K562 (cell line): ENCODE data around the gene PSMB7. TPM values are rescaled to one million over a fixed set of nuclear protein-coding genes. Genes with fewer than 3 reads are reported as not detected.

Experiments
- ATAC-seq: fragments of 200-7000 bp; cut with Tn5 transposase; 3 replicates; pipeline ENCODE4 v1.9.1; 2020; ENCODE audit warnings: moderate library complexity
- BruUV-seq: library from RNA; stranded (reverse); fragments of 400-500 nt; replicated peaks from 2 replicates; lab custom pipeline; 2021; lab: Mats Ljungman, UMichigan
- CTCF ChIA-PET: fragments of 300-600 bp; formaldehyde crosslinking; extraction: SDS; loops from one replicate; lab custom pipeline; 2021; ENCODE audit warnings: low intra/inter-chr PET ratio; lab: Yijun Ruan, JAX
- POLR2A ChIA-PET: fragments of 300-600, 350-650 bp; sonication (Branson Sonifier 250); formaldehyde crosslinking; extraction: SDS; loops from one replicate; lab custom pipeline; 2021; ENCODE audit warnings: antibody characterized with exemption, inconsistent platforms; lab: Yijun Ruan, JAX
- DNase-seq, 4 experiments: peaks; one replicate each; pipeline versions ENCODE4 v3.0.0 to v3.0.0-alpha.2; 2011 to 2018; ENCODE audit warnings: low spot score in 3 of 4, mixed read lengths in 3 of 4; ENCODE audit errors: extremely low read depth in 1 of 4
- FAIRE-seq: peaks from 2 replicates; lab custom pipeline; 2011; peaks lifted over from hg19 to GRCh38; lab: Jason Lieb, UNC
- H2AFZ ChIP-seq: 2 replicates; pipeline ENCODE4 v1.6.0; 2011; ENCODE audit warnings: low read depth, low read length, control low read depth, inconsistent platforms
- H3K27ac ChIP-seq: fragments of 200-600 bp; 3 replicates; pipeline ENCODE4 v1.8.0; 2011; ENCODE audit warnings: low read depth, mild to moderate bottlenecking, control low read depth, inconsistent platforms, low read length, moderate library complexity, mixed read lengths; ENCODE audit errors: extremely low read depth
- H3K27me3 ChIP-seq, 2 experiments: fragments of 300-600 bp in 1 of 2; 2 replicates in 1 of 2; 3 replicates in 1 of 2; pipeline versions ENCODE4 v1.6.0 to v1.8.0; 2011; ENCODE audit warnings: inconsistent platforms in 2 of 2, low read length in 2 of 2, mild to moderate bottlenecking in 1 of 2, mixed read lengths in 1 of 2, moderate library complexity in 1 of 2; ENCODE audit not compliant: control insufficient read depth in 2 of 2, insufficient read depth in 2 of 2
- H3K36me3 ChIP-seq: fragments of 300-600 bp; 3 replicates; pipeline ENCODE4 v1.8.0; 2011; ENCODE audit warnings: mild to moderate bottlenecking, low read length, inconsistent platforms; ENCODE audit not compliant: control insufficient read depth, insufficient read depth
- H3K4me1 ChIP-seq, 2 experiments: fragments of 200-600 bp in 1 of 2; replicated peaks in 1 of 2; 2 replicates in 1 of 2; 3 replicates in 1 of 2; pipeline versions ENCODE4 v1.5.1 to v1.8.0; 2011; ENCODE audit warnings: inconsistent platforms in 2 of 2, low read length in 2 of 2, mild to moderate bottlenecking in 1 of 2, mixed read lengths in 1 of 2, moderate library complexity in 1 of 2; ENCODE audit not compliant: control insufficient read depth in 2 of 2, insufficient read depth in 2 of 2
- H3K4me2 ChIP-seq: 2 replicates; pipeline ENCODE4 v1.6.1; 2011; ENCODE audit warnings: low read length, control low read depth, inconsistent platforms, mixed read lengths; ENCODE audit not compliant: insufficient read depth
- H3K4me3 ChIP-seq: fragments of 200-600 bp; sonication (generic), shearing (Covaris generic); 2 replicates; pipeline ENCODE4 v1.5.1; 2016; ENCODE audit warnings: control low read depth, inconsistent platforms
- H3K79me2 ChIP-seq: fragments of 200-600 bp; 3 replicates; pipeline ENCODE4 v1.8.0; 2011; ENCODE audit warnings: low read length, inconsistent platforms; ENCODE audit not compliant: control insufficient read depth, insufficient read depth
- H3K9ac ChIP-seq, 2 experiments: 2 replicates each; pipeline versions ENCODE4 v1.6.0 to v1.6.1; 2011; ENCODE audit warnings: low read depth in 2 of 2, low read length in 2 of 2, control low read depth in 1 of 2, inconsistent platforms in 1 of 2, mild to moderate bottlenecking in 1 of 2, mixed read lengths in 1 of 2; ENCODE audit not compliant: insufficient read depth in 1 of 2
- H3K9me1 ChIP-seq: one replicate; pipeline ENCODE4 v1.6.0; 2011; ENCODE audit warnings: inconsistent platforms, mild to moderate bottlenecking, low read length, moderate library complexity; ENCODE audit not compliant: control insufficient read depth, insufficient read depth
- H3K9me3 ChIP-seq: replicated peaks from 2 replicates; pipeline ENCODE4 v1.5.1; 2011; ENCODE audit warnings: low read depth, low read length, inconsistent platforms; ENCODE audit not compliant: control insufficient read depth, insufficient read depth
- H4K20me1 ChIP-seq: replicated peaks from 2 replicates; pipeline ENCODE4 v1.6.1; 2011; ENCODE audit warnings: low read length, inconsistent platforms, mixed read lengths; ENCODE audit not compliant: control insufficient read depth, insufficient read depth
- ARID2 ChIP-seq: fragments of 450-650 bp; IDR thresholded peaks from 2 replicates; pipeline ENCODE4 v1.6.1; 2017; ENCODE audit warnings: antibody characterized with exemption, mild to moderate bottlenecking
- ATF7 ChIP-seq: fragments of 450-650 bp; IDR thresholded peaks from 2 replicates; pipeline ENCODE4 v1.7.1; 2014; ENCODE audit warnings: mild to moderate bottlenecking, moderate library complexity
- CHD1 ChIP-seq: fragments of 200-600 bp; sonication (generic); IDR thresholded peaks from one replicate; pipeline ENCODE4 v1.6.1; 2012; ENCODE audit warnings: mild to moderate bottlenecking, moderate library complexity, low read length, inconsistent platforms
- GATAD2A ChIP-seq: fragments of 450-650 bp; IDR thresholded peaks from 2 replicates; pipeline ENCODE4 v1.6.1; 2017
- HMGN3 ChIP-seq: IDR thresholded peaks from 2 replicates; pipeline ENCODE4 v1.6.1; 2011; ENCODE audit warnings: borderline replicate concordance, low read depth, mild to moderate bottlenecking, mixed read lengths, low read length; ENCODE audit not compliant: insufficient read length; ENCODE audit errors: extremely low read depth
- IRF9 ChIP-seq: fragments of 450-650 bp; IDR thresholded peaks from 2 replicates; pipeline ENCODE4 v1.6.1; 2016; ENCODE audit warnings: missing biosample characterization, missing genetic modification characterization
- NCOA2 ChIP-seq, 2 experiments: fragments of 450-650 bp; IDR thresholded peaks; 2 replicates each; pipeline ENCODE4 v1.6.1; 2018; ENCODE audit warnings: mild to moderate bottlenecking in 2 of 2, moderate library complexity in 1 of 2; ENCODE audit not compliant: partially characterized antibody in 2 of 2
- NCOR1 ChIP-seq: fragments of 450-650 bp; IDR thresholded peaks from 2 replicates; pipeline ENCODE4 v1.6.1; 2016; ENCODE audit warnings: mild to moderate bottlenecking, moderate library complexity
- SMC3 ChIP-seq: conservative IDR thresholded peaks from 2 replicates; pipeline ENCODE4 v1.6.1; 2011; ENCODE audit warnings: low read depth, low read length, improper control_type of control experiment; ENCODE audit not compliant: insufficient read depth
- SREBF1 ChIP-seq: fragments of 150-350 bp; IDR thresholded peaks from 2 replicates; pipeline ENCODE4 v1.6.1; 2014; ENCODE audit warnings: antibody characterized with exemption, low read depth, low read length, borderline replicate concordance
- TAF7 ChIP-seq: fragments of 450-650 bp; IDR thresholded peaks from 2 replicates; pipeline ENCODE4 v1.6.1; 2016; ENCODE audit warnings: missing genetic modification characterization, missing compliant biosample characterization
- TAL1 ChIP-seq: fragments of 450-650 bp; IDR thresholded peaks from 2 replicates; pipeline ENCODE4 v1.6.1; 2016; ENCODE audit warnings: mild to moderate bottlenecking
- YBX1 ChIP-seq: fragments of 450-650 bp; IDR thresholded peaks from 2 replicates; pipeline ENCODE4 v1.7.1; 2016; ENCODE audit warnings: mild to moderate bottlenecking
- YY1 ChIP-seq, 3 experiments: IDR thresholded peaks; 2 replicates each; pipeline ENCODE4 v1.6.1; 2011; ENCODE audit warnings: low read length in 2 of 3, mild to moderate bottlenecking in 2 of 3, moderate library complexity in 2 of 3, borderline replicate concordance in 1 of 3, control low read depth in 1 of 3, low read depth in 1 of 3; ENCODE audit not compliant: insufficient read depth in 3 of 3, insufficient replicate concordance in 2 of 3, control insufficient read depth in 1 of 3, insufficient read length in 1 of 3; ENCODE audit errors: extremely low read depth in 1 of 3
- ZNF584 ChIP-seq: fragments of 200-800 bp; sonication (Bioruptor generic); IDR thresholded peaks from 2 replicates; pipeline ENCODE4 v1.6.1; 2016; ENCODE audit warnings: low read depth, mild to moderate bottlenecking, missing genetic modification characterization, missing compliant biosample characterization
- ZNF707 ChIP-seq: fragments of 250-450 bp; sonication (Bioruptor Pico); conservative IDR thresholded peaks from 2 replicates; pipeline ENCODE4 v1.8.0; 2022; ENCODE audit warnings: inconsistent platforms, mild to moderate bottlenecking, moderate library complexity
- WGBS: fragments of 100-300 bp; shearing (Covaris generic); methylation state at CpG from one replicate; pipeline ENCODE4 v1.1.6; 2016; ENCODE audit warnings: low coverage, mixed read lengths; ENCODE audit not compliant: insufficient coverage; ENCODE audit errors: missing lambda C conversion rate; 5-methylcytosine and 5-hydroxymethylcytosine counted together
- in situ Hi-C: fragments of 300-500 bp; cut with MboI; formaldehyde crosslinking; loops from 4 replicates; pipeline ENCODE4 v1.15.0; 2018; ENCODE audit warnings: inconsistent platforms, mixed read lengths
- intact Hi-C: fragments of 100-400 bp; cut with micrococcal nuclease; formaldehyde crosslinking; loops from 2 replicates; pipeline ENCODE4 v1.14.2; 2022
- polyA plus RNA-seq, 8 experiments: library from polyadenylated mRNA; depleted of rRNA in 4 of 8; stranded (reverse) in 5 of 8; unstranded in 3 of 8; fragments of >200 nt; fragmentation: Nextera tagmentation in 2 of 8; fragmentation: Illumina TruSeq in 1 of 8; extraction: Ambion mirVana in 2 of 8; extraction: Trizol in 1 of 8; gene quantifications; 2 replicates each; pipeline versions ENCODE4 v1.2.1 to v1.2.3, GENCODE V29; 2011 to 2014; ENCODE audit warnings: inconsistent platforms in 1 of 8, missing spikeins in 1 of 8
- total RNA-seq, 7 experiments: library from RNA; depleted of rRNA in 6 of 7; stranded (reverse); fragments of >200 nt in 6 of 7; fragmentation: Illumina TruSeq in 2 of 7; extraction: Trizol in 2 of 7; gene quantifications; 2 replicates each; pipeline versions ENCODE4 v1.2.1 to v1.2.3, GENCODE V29; 2011 to 2021; ENCODE audit warnings: low replicate concordance in 1 of 7

Gene PSMB7
- total and polyA plus RNA-seq, 9 of the 15 experiments (the other 6 are each of a cell fraction or from before 2014, with no cell fraction given): 321 to 978 (median 407) TPM

- H3K4me1 ChIP-seq: peaks cover 0 to 25% of the 10 kb centered on the region in 2 experiments; a peak in 4 of 5 replicates
- H3K9ac ChIP-seq: no peak overlapping the region
- H2AFZ ChIP-seq: no peak overlapping the region
- WGBS: 64% methylated on average over 9 of the region's 9 CpGs
- no peaks in the 10 kb centered on the region for H3K27me3 ChIP-seq
- no peak overlapping the region for H3K4me2 ChIP-seq
- H3K36me3 ChIP-seq: peaks cover 36% of the 10 kb centered on the region; the same call in 2 of the 3 replicates
- ATAC-seq: peak; percentile 39
- peaks cover 4% of the 10 kb centered on the region for H3K9me3 ChIP-seq
- TF ChIP-seq TAF7 (tag): no peak
- TF ChIP-seq TAL1: no peak
- TF ChIP-seq NCOR1: no peak
- TF ChIP-seq ATF7: no peak
- no peak for TF ChIP-seq NCOA2 (IDR thresholded peaks at IDR 0.05; ENCODE audit: partially characterized antibody in 2 of 2)
- no peak for TF ChIP-seq ARID2
- TF ChIP-seq IRF9 (tag): no peak
- TF ChIP-seq ZNF707 (CRISPR knock-in tag): no peak
- TF ChIP-seq YY1 (IDR thresholded peaks at IDR 0.05; ENCODE audit: borderline replicate concordance in 1 of 3, control insufficient read depth in 1 of 3, extremely low read depth in 1 of 3, insufficient read depth in 3 of 3, insufficient read length in 1 of 3, insufficient replicate concordance in 2 of 3, low read depth in 1 of 3, low read length in 2 of 3): no peak
- no peak for TF ChIP-seq GATAD2A
- TF ChIP-seq CHD1: no peak
- no peak for TF ChIP-seq ZNF584
- no peak for TF ChIP-seq HMGN3
- no peak for TF ChIP-seq YBX1
- no peak for TF ChIP-seq SREBF1
- no peak for TF ChIP-seq SMC3
- TF ChIP-seq, all 486 proteins: peak for 0
- FAIRE-seq: no peak
- no TSS peak for BruUV-seq
- Histone ChIP-seq H3K4me3 (no peak overlapping the region), H3K79me2 (peaks cover 97% of the 10 kb centered on the region), H3K27ac (no peak overlapping the region), H4K20me1 (peaks cover 32% of the 10 kb centered on the region), H3K9me1 (peaks cover 4% of the 10 kb centered on the region)
- CTCF ChIA-PET: no interaction called here
- intact Hi-C loops: no loop called here
- DNase-seq: no peak
- POLR2A ChIA-PET: interaction anchor here (0.6 to 2.2 kb wide), 2 partner anchors 8 to 184 kb away, joined by 3 to 10 read pairs; no protein-coding TSS in a partner anchor
- in situ Hi-C loops: no loop called here
Measured at GRCh38 chr9:124369231-124369797, 45.9 kb downstream of the PSMB7 start.
